Spleen (tissue), 11 donors: ENCODE results near the gene S100A5. TPM values are rescaled to one million over a fixed set of nuclear protein-coding genes. Genes with fewer than 3 reads are reported as not detected.
A peak's percentile ranks its signal among the peaks of the same experiment; 100 is the strongest.
"Not testable (repeated sequence)": the region's sequence is repeated elsewhere in the genome, so short reads cannot be mapped to it uniquely, and the experiment has no call there.

Experiments
- DNase-seq: peaks from one replicate; pipeline ENCODE4 v3.0.0-alpha.2; 2020
- H3K27ac ChIP-seq, 8 donors: fragments of 200-600 bp; sonication (generic) in 7 of 8; 1 replicate in 4 of 8; 2 replicates in 4 of 8; pipeline versions ENCODE4 v1.5.0 to v1.8.0; 2016 to 2021; ENCODE audit warnings: inconsistent platforms in 4 of 8, mild to moderate bottlenecking in 4 of 8, moderate library complexity in 1 of 8
- H3K27me3 ChIP-seq, 7 donors: fragments of 200-600 bp; sonication (generic) in 6 of 7; replicated peaks in 1 of 7; 1 replicate in 4 of 7; 2 replicates in 3 of 7; pipeline versions ENCODE4 v1.5.0 to v1.8.0; 2016 to 2021; ENCODE audit warnings: inconsistent platforms in 3 of 7, mild to moderate bottlenecking in 1 of 7
- H3K36me3 ChIP-seq, 6 donors: fragments of 200-600 bp; sonication (generic) in 5 of 6; 1 replicate in 4 of 6; 2 replicates in 2 of 6; pipeline versions ENCODE4 v1.5.0 to v1.8.0; 2016 to 2021; ENCODE audit warnings: inconsistent platforms in 2 of 6
- H3K4me1 ChIP-seq, 6 donors: fragments of 200-600 bp; sonication (generic) in 5 of 6; 1 replicate in 3 of 6; 2 replicates in 3 of 6; pipeline versions ENCODE4 v1.5.0 to v1.8.0; 2016 to 2021; ENCODE audit warnings: inconsistent platforms in 3 of 6
- H3K4me3 ChIP-seq, 8 donors: fragments of 200-600 bp; sonication (generic) in 7 of 8; 1 replicate in 4 of 8; 2 replicates in 4 of 8; pipeline versions ENCODE4 v1.5.0 to v1.8.0; 2016 to 2021; ENCODE audit warnings: inconsistent platforms in 4 of 8, mild to moderate bottlenecking in 4 of 8, moderate library complexity in 2 of 8
- H3K9me3 ChIP-seq, 8 donors: fragments of 200-600 bp; sonication (generic) in 7 of 8; 1 replicate in 4 of 8; 2 replicates in 4 of 8; pipeline versions ENCODE4 v1.5.0 to v1.8.0; 2016 to 2021; ENCODE audit warnings: inconsistent platforms in 4 of 8
- POLR2A ChIP-seq, 3 donors: fragments of 450-650 bp; IDR thresholded peaks; one replicate each; pipeline ENCODE4 v1.5.1; 2017; ENCODE audit warnings: antibody characterized with exemption in 3 of 3, mild to moderate bottlenecking in 1 of 3
- POLR2AphosphoS5 ChIP-seq, 3 donors: sonication (generic); formaldehyde crosslinking; IDR thresholded peaks; one replicate each; pipeline ENCODE4 v1.5.1; 2017; ENCODE audit warnings: antibody characterized with exemption in 3 of 3
- WGBS, 5 donors: extraction: QIAGEN DNeasy Blood & Tissue Kit in 3 of 5; methylation state at CpG; one replicate each; pipeline versions ENCODE4 v1.1.5 to v1.1.7; 2013 to 2018; 5-methylcytosine and 5-hydroxymethylcytosine counted together
- intact Hi-C: fragments of 100-400 bp; cut with DNase I; formaldehyde crosslinking; loops from one replicate; pipeline ENCODE4 v1.15.0; 2023; ENCODE audit warnings: low total_unique reads
- polyA plus RNA-seq, 3 donors: library from polyadenylated mRNA; stranded (reverse); fragments of 200-250 nt; gene quantifications; one replicate each; pipeline ENCODE4 v1.2.1, GENCODE V29; 2013
- total RNA-seq, 7 donors: library from RNA; depleted of rRNA in 3 of 7; stranded (reverse); fragments of >200 nt in 3 of 7; fragmentation: NEBNext Ultra II Directional in 4 of 7; extraction: Animal tissue kit (Norgen Biotek cat#: 25700) in 4 of 7; gene quantifications; one replicate each; pipeline versions ENCODE4 v1.1.0 to v1.2.1, GENCODE V29; 2016 to 2021
- TF ChIP-seq, protein P1 (sequence below), 11 experiments: fragments of 200-600 bp in 7 of 11; fragments of 450-650 bp in 4 of 11; sonication (generic) in 4 of 11; IDR thresholded peaks in 8 of 11; conservative IDR thresholded peaks in 3 of 11; 1 replicate in 7 of 11; 2 replicates in 4 of 11; pipeline versions ENCODE4 v1.4.0 to v1.8.0; 2016 to 2021; ENCODE audit warnings: antibody characterized with exemption in 11 of 11, inconsistent platforms in 4 of 11, mild to moderate bottlenecking in 1 of 11
- donor health status: healthy with polysubstance abuse.
- donor health status: DM: no; HTN: no; CAD: no; lungs with moderate emphysema.
- donor health status: DM: no; HTN: no; CAD: no.
- donor health status: Bipolar disorder and iron deficiency.
- donor health status: healthy.
- donor health status: DM: no; HTN: no; CAD: no.
- donor health status: DM: yes; HTN: yes; CAD: no.

Gene S100A5
- total and polyA plus RNA-seq, 10 donors: 0.32 to 2.8 (median 0.46) TPM; not detected in 7

DNA sequence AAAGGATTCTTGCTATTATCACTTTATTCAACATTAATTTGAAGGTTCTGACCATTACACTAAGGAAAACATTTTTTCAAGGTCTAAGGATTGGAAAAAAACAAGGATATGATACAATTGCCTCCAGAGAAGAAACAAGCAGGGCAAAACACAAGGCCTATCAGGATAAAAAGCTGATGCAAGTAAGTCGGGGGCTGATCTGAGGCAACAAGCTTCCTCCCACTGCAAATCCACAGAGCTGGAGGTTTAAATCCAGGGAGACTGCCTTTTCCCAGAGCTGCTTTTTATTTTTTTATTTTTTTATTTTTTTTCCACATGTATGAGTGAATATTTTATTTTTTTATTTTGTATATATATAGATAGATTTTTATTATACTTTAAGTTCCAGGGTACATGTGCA lies 44.3 kb upstream of the S100A5 start:
- Histone ChIP-seq H3K27ac (peak overlapping the region in 2 of 8 donors; percentile 9 to 39), H3K9me3 (no peaks in the 10 kb centered on the region), H3K36me3 (no peaks in the 10 kb centered on the region), H3K4me1 (peaks cover 0 to 24% (median 13%) of the 10 kb centered on the region in 6 donors), H3K27me3 (no peaks in the 10 kb centered on the region), H3K4me3 (no peak overlapping the region)
- no peak for DNase-seq
- TF ChIP-seq POLR2A (IDR thresholded peaks at IDR 0.05) (no peak), POLR2AphosphoS5 (IDR thresholded peaks at IDR 0.05) (no peak)
- TF ChIP-seq, protein P1, sequence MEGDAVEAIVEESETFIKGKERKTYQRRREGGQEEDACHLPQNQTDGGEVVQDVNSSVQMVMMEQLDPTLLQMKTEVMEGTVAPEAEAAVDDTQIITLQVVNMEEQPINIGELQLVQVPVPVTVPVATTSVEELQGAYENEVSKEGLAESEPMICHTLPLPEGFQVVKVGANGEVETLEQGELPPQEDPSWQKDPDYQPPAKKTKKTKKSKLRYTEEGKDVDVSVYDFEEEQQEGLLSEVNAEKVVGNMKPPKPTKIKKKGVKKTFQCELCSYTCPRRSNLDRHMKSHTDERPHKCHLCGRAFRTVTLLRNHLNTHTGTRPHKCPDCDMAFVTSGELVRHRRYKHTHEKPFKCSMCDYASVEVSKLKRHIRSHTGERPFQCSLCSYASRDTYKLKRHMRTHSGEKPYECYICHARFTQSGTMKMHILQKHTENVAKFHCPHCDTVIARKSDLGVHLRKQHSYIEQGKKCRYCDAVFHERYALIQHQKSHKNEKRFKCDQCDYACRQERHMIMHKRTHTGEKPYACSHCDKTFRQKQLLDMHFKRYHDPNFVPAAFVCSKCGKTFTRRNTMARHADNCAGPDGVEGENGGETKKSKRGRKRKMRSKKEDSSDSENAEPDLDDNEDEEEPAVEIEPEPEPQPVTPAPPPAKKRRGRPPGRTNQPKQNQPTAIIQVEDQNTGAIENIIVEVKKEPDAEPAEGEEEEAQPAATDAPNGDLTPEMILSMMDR (IDR thresholded peaks at IDR 0.05 in 8 of 11, conservative IDR thresholded peaks at IDR 0.05 in 3 of 11): no peak
- 43 to 65% (median 54%) methylated on average over 1 of the region's 1 CpG for WGBS, 5 donors
- intact Hi-C loops: no loop called here

GRCh38 chr1:153583976-153584375 lies 43.2 kb upstream of the S100A5 start:
- Histone ChIP-seq H3K36me3 (no peaks in the 10 kb centered on the region), H3K27ac (peak overlapping the region in 1 of 8 donors; percentile 13), H3K9me3 (no peaks in the 10 kb centered on the region), H3K27me3 (no peaks in the 10 kb centered on the region), H3K4me1 (peaks cover 0 to 24% (median 13%) of the 10 kb centered on the region in 6 donors), H3K4me3 (no peak overlapping the region)
- TF ChIP-seq, protein P1 (IDR thresholded peaks at IDR 0.05 in 8 of 11, conservative IDR thresholded peaks at IDR 0.05 in 3 of 11): no peak
- TF ChIP-seq POLR2A (IDR thresholded peaks at IDR 0.05) (no peak), POLR2AphosphoS5 (IDR thresholded peaks at IDR 0.05) (no peak)
- WGBS, 5 donors: 74 to 80% (median 78%) methylated on average over 2 of the region's 2 CpGs
- intact Hi-C loops: no loop called here
- DNase-seq: no peak

DNA sequence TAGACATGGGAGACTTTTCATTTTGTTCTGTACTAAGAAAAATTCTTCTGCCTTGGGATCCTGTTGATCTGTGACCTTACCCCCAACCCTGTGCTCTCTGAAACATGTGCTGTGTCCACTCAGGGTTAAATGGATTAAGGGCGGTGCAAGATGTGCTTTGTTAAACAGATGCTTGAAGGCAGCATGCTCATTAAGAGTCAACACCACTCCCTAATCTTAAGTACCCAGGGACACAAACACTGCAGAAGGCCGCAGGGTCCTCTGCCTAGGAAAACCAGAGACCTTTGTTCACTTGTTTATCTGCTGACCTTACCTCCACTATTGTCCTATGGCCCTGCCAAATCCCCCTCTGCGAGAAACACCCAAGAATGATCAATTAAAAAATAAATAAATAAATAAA lies 42.8 kb upstream of the S100A5 start:
- H3K9me3 ChIP-seq, DNase-seq, intact Hi-C loops, H3K27me3 ChIP-seq, H3K4me3 ChIP-seq, H3K36me3 ChIP-seq, H3K27ac ChIP-seq: not testable (repeated sequence)
- H3K4me1 ChIP-seq: peaks cover 0 to 24% (median 13%) of the 10 kb centered on the region in 6 donors
- 64 to 87% (median 69%) methylated on average over 2 to 3 of the region's 3 CpGs for WGBS, 5 donors

GRCh38 chr1:153582836-153583235 lies 42.1 kb upstream of the S100A5 start:
- H3K4me3 ChIP-seq, intact Hi-C loops, H3K9me3 ChIP-seq, H3K27me3 ChIP-seq, H3K36me3 ChIP-seq, H3K27ac ChIP-seq: not testable (repeated sequence)
- peak; percentile 58 for DNase-seq
- H3K4me1 ChIP-seq: peaks cover 0 to 26% (median 9%) of the 10 kb centered on the region in 6 donors
- WGBS, 5 donors: 91 to 98% (median 94%) methylated on average over 19 to 34 of the region's 34 CpGs

DNA sequence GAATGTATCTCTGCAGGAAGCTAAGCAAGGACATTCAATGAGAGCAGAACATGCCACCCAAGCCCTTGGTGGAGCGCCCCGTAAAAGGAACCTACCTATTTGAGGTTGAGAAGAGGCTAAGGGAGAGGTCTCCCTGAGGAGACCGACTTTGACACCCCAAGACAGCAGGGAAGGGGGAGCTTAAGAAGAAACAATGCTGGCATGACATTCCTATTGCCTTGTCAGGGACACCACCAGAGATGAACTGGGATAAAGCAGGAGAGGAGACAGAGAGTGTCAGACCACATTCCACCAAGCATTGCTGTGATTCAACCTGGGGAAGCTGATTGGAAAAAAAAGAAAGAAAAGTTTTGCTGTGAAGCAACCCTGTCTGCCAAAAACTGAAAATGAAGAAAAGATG lies 38.2 kb upstream of the S100A5 start:
- no peaks in the 10 kb centered on the region for H3K9me3 ChIP-seq
- WGBS, 5 donors: 65 to 74% (median 67%) methylated on average over 3 of the region's 3 CpGs
- peak; percentile 24 for DNase-seq
- H3K4me3 ChIP-seq: no peak overlapping the region
- intact Hi-C loops: no loop called here
- TF ChIP-seq POLR2A (IDR thresholded peaks at IDR 0.05): no peak
- TF ChIP-seq, protein P1 (IDR thresholded peaks at IDR 0.05 in 8 of 11, conservative IDR thresholded peaks at IDR 0.05 in 3 of 11): no peak
- no peak for TF ChIP-seq POLR2AphosphoS5 (IDR thresholded peaks at IDR 0.05)
- H3K27ac ChIP-seq: peak overlapping the region in 1 of 8 donors; percentile 32
- no peaks in the 10 kb centered on the region for H3K36me3 ChIP-seq
- peaks cover 0 to 12% (median 4%) of the 10 kb centered on the region in 6 donors for H3K4me1 ChIP-seq
- H3K27me3 ChIP-seq: peaks cover 0 to 18% (median 0%) of the 10 kb centered on the region in 7 donors
